Measurements from ENCODE around the gene S100B.

DNA sequence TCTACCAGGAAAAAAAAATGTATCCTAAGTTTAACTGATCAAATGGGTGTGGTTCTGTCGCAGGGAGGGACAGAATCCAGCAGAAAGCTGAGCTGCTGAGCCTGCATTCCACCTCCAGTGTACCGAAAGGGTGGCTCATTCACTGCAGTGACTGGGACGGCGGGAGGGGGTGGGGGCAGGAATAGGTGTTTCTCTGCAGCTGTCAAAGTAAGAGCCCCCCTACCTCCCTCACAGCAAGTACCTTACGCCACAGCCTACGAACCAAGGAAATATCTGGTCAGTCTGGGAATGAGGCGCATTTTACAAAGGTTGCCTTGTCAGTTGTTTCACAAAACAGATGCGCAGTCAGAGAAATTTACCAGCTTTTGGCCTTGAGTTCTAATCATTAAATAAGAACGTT, 1.7 kb downstream of the S100B start:
- TF ChIP-seq, protein P1, sequence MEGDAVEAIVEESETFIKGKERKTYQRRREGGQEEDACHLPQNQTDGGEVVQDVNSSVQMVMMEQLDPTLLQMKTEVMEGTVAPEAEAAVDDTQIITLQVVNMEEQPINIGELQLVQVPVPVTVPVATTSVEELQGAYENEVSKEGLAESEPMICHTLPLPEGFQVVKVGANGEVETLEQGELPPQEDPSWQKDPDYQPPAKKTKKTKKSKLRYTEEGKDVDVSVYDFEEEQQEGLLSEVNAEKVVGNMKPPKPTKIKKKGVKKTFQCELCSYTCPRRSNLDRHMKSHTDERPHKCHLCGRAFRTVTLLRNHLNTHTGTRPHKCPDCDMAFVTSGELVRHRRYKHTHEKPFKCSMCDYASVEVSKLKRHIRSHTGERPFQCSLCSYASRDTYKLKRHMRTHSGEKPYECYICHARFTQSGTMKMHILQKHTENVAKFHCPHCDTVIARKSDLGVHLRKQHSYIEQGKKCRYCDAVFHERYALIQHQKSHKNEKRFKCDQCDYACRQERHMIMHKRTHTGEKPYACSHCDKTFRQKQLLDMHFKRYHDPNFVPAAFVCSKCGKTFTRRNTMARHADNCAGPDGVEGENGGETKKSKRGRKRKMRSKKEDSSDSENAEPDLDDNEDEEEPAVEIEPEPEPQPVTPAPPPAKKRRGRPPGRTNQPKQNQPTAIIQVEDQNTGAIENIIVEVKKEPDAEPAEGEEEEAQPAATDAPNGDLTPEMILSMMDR (IDR thresholded peaks at IDR 0.05): no peak
- no peak for TF ChIP-seq POLR2A (IDR thresholded peaks at IDR 0.05)
